Stomach (tissue), 4 donors: ENCODE measurements around the gene NHLH2.

Source experiments
- EP300 ChIP-seq: sonication (generic); formaldehyde crosslinking; IDR thresholded peaks from one replicate; pipeline ENCODE4 v1.6.1; 2017; ENCODE audit warnings: antibody characterized with exemption
- POLR2A ChIP-seq, 4 donors: fragments of 450-650 bp; IDR thresholded peaks; one replicate each; pipeline ENCODE4 v1.6.1; 2016; ENCODE audit warnings: antibody characterized with exemption in 4 of 4, control low read depth in 2 of 4, mild to moderate bottlenecking in 1 of 4, moderate library complexity in 1 of 4
- POLR2AphosphoS5 ChIP-seq, 3 donors: sonication (generic); formaldehyde crosslinking; IDR thresholded peaks; one replicate each; pipeline ENCODE4 v1.6.1; 2016; ENCODE audit warnings: antibody characterized with exemption in 3 of 3
- TF ChIP-seq, protein P1 (sequence below), 7 experiments: fragments of 450-650 bp in 4 of 7; fragments of 200-600 bp in 3 of 7; sonication (generic) in 3 of 7; IDR thresholded peaks; one replicate each; pipeline ENCODE4 v1.5.1; 2016 to 2019; ENCODE audit warnings: antibody characterized with exemption in 7 of 7, control low read depth in 2 of 7, mild to moderate bottlenecking in 1 of 7

DNA sequence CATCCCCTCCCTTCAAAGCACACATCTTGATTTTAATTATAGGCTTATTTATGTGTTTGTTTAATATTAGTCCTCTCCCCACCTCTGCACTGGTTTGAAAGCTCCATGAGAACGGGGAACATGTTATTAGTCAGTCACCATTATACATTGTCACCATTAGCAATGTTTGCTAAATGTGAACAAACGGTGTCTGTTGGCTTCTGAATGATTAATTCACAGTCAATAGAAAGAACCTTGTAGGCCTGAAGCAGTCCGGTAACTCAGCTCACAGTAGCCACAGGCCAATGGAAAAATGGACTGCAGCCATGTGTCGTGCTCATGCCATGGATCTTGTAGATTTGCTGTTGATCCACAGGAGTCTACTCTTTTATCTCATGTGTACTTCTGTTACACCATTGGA, 49.7 kb upstream of the NHLH2 start:
- TF ChIP-seq, protein P1, sequence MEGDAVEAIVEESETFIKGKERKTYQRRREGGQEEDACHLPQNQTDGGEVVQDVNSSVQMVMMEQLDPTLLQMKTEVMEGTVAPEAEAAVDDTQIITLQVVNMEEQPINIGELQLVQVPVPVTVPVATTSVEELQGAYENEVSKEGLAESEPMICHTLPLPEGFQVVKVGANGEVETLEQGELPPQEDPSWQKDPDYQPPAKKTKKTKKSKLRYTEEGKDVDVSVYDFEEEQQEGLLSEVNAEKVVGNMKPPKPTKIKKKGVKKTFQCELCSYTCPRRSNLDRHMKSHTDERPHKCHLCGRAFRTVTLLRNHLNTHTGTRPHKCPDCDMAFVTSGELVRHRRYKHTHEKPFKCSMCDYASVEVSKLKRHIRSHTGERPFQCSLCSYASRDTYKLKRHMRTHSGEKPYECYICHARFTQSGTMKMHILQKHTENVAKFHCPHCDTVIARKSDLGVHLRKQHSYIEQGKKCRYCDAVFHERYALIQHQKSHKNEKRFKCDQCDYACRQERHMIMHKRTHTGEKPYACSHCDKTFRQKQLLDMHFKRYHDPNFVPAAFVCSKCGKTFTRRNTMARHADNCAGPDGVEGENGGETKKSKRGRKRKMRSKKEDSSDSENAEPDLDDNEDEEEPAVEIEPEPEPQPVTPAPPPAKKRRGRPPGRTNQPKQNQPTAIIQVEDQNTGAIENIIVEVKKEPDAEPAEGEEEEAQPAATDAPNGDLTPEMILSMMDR (IDR thresholded peaks at IDR 0.05), result no peak
- TF ChIP-seq POLR2AphosphoS5 (IDR thresholded peaks at IDR 0.05) (no peak), EP300 (no peak), POLR2A (IDR thresholded peaks at IDR 0.05) (no peak)
